Kidney (tissue), 14 donors: ENCODE results near the gene BICD2. TPM values are rescaled to one million over a fixed set of nuclear protein-coding genes. Genes with fewer than 3 reads are reported as not detected.
A peak's percentile ranks its signal among the peaks of the same experiment; 100 is the strongest.

Experiments used
- DNase-seq, 5 donors: peaks; one replicate each; pipeline ENCODE4 v3.0.0-alpha.2; 2013 to 2020
- FAIRE-seq: peaks from 2 replicates; lab custom pipeline; 2012; peaks lifted over from hg19 to GRCh38; lab: Jason Lieb, UNC
- H3K27ac ChIP-seq, 2 donors: one replicate each; pipeline ENCODE4 v1.7.0; 2013; ENCODE audit warnings: low read depth in 2 of 2, low read length in 2 of 2, inconsistent platforms in 1 of 2
- H3K27me3 ChIP-seq: one replicate; pipeline ENCODE4 v1.7.1; 2013; ENCODE audit warnings: low read length, inconsistent platforms; ENCODE audit not compliant: control insufficient read depth, insufficient read depth
- H3K36me3 ChIP-seq, 3 donors: one replicate each; pipeline versions ENCODE4 v1.7.0 to v1.7.1; 2013; ENCODE audit warnings: low read length in 3 of 3, control low read depth in 1 of 3, inconsistent platforms in 1 of 3; ENCODE audit not compliant: insufficient read depth in 3 of 3, control insufficient read depth in 2 of 3
- H3K4me1 ChIP-seq, 3 donors: one replicate each; pipeline versions ENCODE4 v1.7.0 to v1.7.1; 2013; ENCODE audit warnings: low read length in 3 of 3, inconsistent platforms in 1 of 3, low read depth in 1 of 3; ENCODE audit not compliant: control insufficient read depth in 2 of 3, insufficient read depth in 2 of 3
- H3K4me3 ChIP-seq, 3 donors: one replicate each; pipeline versions ENCODE4 v1.7.0 to v1.8.1; 2013; ENCODE audit warnings: low read length in 3 of 3, control low read depth in 1 of 3, inconsistent platforms in 1 of 3
- H3K9ac ChIP-seq, 3 donors: one replicate each; pipeline versions ENCODE4 v1.7.0 to v1.7.1; 2013; ENCODE audit warnings: low read length in 3 of 3, control low read depth in 1 of 3, inconsistent platforms in 1 of 3
- H3K9me3 ChIP-seq, 3 donors: one replicate each; pipeline versions ENCODE4 v1.7.0 to v1.7.1; 2013; ENCODE audit warnings: low read length in 3 of 3, control low read depth in 1 of 3, inconsistent platforms in 1 of 3; ENCODE audit not compliant: control insufficient read depth in 2 of 3, insufficient read depth in 1 of 3
- CTCF ChIP-seq: IDR thresholded peaks from 3 replicates; pipeline ENCODE4 v1.5.1; 2012; ENCODE audit warnings: mild to moderate bottlenecking, moderate library complexity, borderline replicate concordance; ENCODE audit not compliant: insufficient read depth; ENCODE audit errors: extremely low read depth
- intact Hi-C: fragments of 100-400 bp; cut with DNase I; formaldehyde crosslinking; loops from one replicate; pipeline ENCODE4 v1.11.1; 2022
- polyA plus RNA-seq: library from polyadenylated mRNA; stranded (reverse); fragments of 350-450 nt; fragmentation: Illumina TruSeq; extraction: RNeasy Lipid Tissue Mini Kit (QIAGEN cat#74804); gene quantifications from one replicate; pipeline ENCODE4 v1.2.3, GENCODE V29; 2014; ENCODE audit warnings: low read depth, low replicate concordance; ENCODE audit not compliant: insufficient read depth
- total RNA-seq: library from RNA; stranded (reverse); fragmentation: NEBNext Ultra II Directional; extraction: Animal tissue kit (Norgen Biotek cat#: 25700); gene quantifications from one replicate; pipeline ENCODE4 v1.2.1, GENCODE V29; 2021
- donor health status: control.
- donor health status: control.
- donor health status: control.
- donor health status: control.
- donor health status: control.
- donor health status: DM: yes; HTN: yes; CAD: no.
- donor health status: Normal renal cell carcinoma (clear cell type).

Gene BICD2
- total and polyA plus RNA-seq, 2 donors from 2014 or later: 10.0 to 25.2 TPM

GRCh38 chr9:92720209-92720765, 44.3 kb downstream of the BICD2 start:
- no peak overlapping the region for H3K4me3 ChIP-seq
- FAIRE-seq: no peak

GRCh38 chr9:92719028-92719647, 45.5 kb downstream of the BICD2 start:
- no peaks in the 10 kb centered on the region for H3K4me1 ChIP-seq
- H3K36me3 ChIP-seq: peaks cover 0 to 53% (median 49%) of the 10 kb centered on the region in 3 donors
- no peaks in the 10 kb centered on the region for H3K9me3 ChIP-seq
- FAIRE-seq (no peak), DNase-seq (no peak)
- H3K9ac ChIP-seq: no peak overlapping the region
- TF ChIP-seq CTCF: no peak
- no peak overlapping the region for H3K27ac ChIP-seq
- H3K4me3 ChIP-seq: no peak overlapping the region
- intact Hi-C loops: loop anchor here (5.0 kb wide), 1 partner anchor 73 kb away; no protein-coding TSS in a partner anchor
- H3K27me3 ChIP-seq: no peaks in the 10 kb centered on the region

More at GRCh38 chr9:92720209-92720765, 44.3 kb downstream of the BICD2 start:
- Histone ChIP-seq H3K27me3 (no peaks in the 10 kb centered on the region), H3K9ac (no peak overlapping the region), H3K4me1 (no peaks in the 10 kb centered on the region), H3K27ac (no peak overlapping the region), H3K36me3 (peaks cover 0 to 42% (median 42%) of the 10 kb centered on the region in 3 donors), H3K9me3 (no peaks in the 10 kb centered on the region)
- intact Hi-C loops: no loop called here
- no peak for TF ChIP-seq CTCF
- no peak for DNase-seq

GRCh38 chr9:92718086-92719001, 46.3 kb downstream of the BICD2 start:
- Histone ChIP-seq H3K4me1 (no peaks in the 10 kb centered on the region), H3K9me3 (no peaks in the 10 kb centered on the region), H3K27me3 (no peaks in the 10 kb centered on the region), H3K27ac (no peak overlapping the region), H3K36me3 (peaks cover 0 to 61% (median 54%) of the 10 kb centered on the region in 3 donors), H3K9ac (no peak overlapping the region), H3K4me3 (no peak overlapping the region)
- FAIRE-seq (no peak), DNase-seq (peak in 1 of 5 donors; percentile 63)
- no peak for TF ChIP-seq CTCF
- intact Hi-C loops: loop anchor here (5.0 kb wide), 1 partner anchor 74 kb away; no protein-coding TSS in a partner anchor
